Frontal cortex (tissue), 4 donors: Measurements from ENCODE around the gene KSR2. TPM values are rescaled to one million over a fixed set of nuclear protein-coding genes. Genes with fewer than 3 reads are reported as not detected.

Source experiments
- DNase-seq, 2 donors: peaks; one replicate each; pipeline ENCODE4 v3.0.0; 2012; ENCODE audit warnings: low spot score in 2 of 2
- FAIRE-seq: peaks from 2 replicates; lab custom pipeline; 2012; peaks lifted over from hg19 to GRCh38; lab: Jason Lieb, UNC
- total RNA-seq: library from RNA; depleted of rRNA; stranded (reverse); fragments of >200 nt; gene quantifications from one replicate; pipeline ENCODE4 v1.2.3, GENCODE V29; 2014
- donor health status: control.
- donor health status: control.
- donor health status: control.

KSR2 gene
- total RNA-seq, 1 donor from 2014 or later: 0.82 TPM

DNA sequence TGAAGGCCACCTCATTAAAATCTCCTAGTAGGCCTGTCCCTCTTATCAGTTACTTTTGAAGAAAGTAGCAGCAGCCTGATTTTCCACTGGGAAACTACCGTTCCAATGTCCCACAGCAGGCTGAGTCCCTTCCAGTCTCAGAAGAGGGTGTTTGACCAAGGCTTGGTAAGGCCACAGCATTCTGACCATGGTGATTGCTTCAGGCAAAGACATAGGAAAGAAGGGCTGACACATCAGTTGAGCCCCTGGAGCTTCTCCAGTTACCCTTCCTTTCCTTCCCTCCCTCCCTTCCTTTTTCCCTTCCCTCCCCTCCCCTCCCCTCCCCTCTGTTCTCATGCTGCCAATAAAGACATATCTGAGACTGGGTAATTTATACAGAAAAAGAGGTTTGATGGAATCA lies 373.0 kb downstream of the KSR2 start:
- no peak for FAIRE-seq

DNA sequence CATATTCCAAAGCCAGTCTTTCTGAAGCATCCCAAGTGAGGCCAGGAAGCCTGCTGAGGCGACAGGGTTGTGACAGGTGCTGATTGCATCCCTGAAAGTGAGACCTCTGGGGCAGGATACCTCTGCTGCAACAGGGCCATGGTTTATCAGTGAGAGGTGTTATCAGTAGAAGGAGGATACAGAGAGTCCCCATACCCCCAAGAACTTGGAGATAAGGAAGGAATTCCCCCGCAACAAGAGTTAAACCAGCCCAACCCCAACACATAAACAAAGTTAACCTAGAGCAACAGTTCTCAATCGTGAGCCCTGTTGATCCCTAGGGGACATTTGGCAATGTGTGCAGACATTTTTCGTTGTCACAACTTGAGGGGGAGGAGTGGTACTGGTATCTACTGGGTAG lies 374.3 kb downstream of the KSR2 start:
- FAIRE-seq (no peak), DNase-seq (no peak)

More for the DNA sequence above, 373.0 kb downstream of the KSR2 start:
- no peak for DNase-seq

DNA sequence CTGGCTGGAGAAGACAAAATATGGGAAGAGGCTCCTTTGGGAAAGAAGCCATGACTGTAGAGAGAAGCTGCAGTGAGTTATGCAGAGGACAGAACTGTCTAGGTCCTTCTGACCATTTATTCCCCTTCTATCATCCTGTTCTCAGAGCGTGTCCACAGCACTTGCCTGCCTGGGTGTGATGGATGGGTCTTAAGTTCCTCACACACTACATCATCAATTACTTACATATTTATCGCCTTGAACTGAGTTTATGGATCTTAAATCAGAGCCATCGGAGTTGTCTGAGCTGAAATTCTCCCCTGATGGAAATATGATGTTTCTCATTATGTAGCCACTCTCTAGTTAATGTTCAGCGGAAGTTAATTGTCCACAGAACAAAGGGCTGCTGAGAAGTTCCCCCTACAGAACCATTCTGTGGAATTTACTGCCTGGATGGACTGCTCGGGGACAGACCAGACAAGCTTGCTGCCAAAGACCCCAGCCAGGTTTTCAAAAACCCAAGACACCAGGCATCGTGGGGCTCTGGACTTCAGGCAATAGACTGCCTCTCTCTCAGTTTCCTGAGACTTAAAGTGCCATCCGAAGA lies 374.9 kb downstream of the KSR2 start:
- FAIRE-seq (no peak), DNase-seq (no peak)

DNA sequence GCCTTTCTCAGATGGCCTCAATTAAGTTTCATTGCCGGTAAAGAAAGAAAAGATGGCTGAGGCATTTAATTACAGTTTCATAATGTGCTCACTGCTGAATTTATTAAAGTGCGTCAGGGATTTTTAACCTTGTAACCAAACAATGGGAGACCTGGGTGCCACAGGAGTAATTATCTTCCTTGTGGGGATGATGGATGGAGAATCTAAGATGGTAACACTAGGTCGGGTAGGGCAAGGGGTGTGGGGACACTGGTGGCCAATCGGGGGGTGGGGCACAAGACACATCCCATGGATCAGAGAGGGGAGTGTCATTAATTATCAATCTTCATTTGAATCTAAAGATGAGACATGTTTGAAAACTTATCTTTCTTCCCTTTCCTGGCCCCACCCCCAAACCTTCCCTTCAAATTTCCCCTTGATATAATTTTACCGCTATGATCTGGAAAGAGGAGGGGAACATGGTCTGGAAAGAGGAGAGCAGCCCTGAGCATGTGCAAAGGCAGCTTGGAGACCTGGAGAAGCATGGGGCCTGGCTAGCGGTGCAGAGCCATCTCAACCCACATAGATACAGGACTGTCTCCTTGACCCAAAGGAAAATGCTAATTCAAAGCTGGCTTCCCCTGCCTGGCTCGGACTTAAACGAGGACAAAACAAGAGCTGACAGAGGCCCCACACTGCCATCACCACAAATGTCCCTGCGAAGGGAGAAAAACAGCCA lies 376.0 kb downstream of the KSR2 start:
- no peak for FAIRE-seq

DNA sequence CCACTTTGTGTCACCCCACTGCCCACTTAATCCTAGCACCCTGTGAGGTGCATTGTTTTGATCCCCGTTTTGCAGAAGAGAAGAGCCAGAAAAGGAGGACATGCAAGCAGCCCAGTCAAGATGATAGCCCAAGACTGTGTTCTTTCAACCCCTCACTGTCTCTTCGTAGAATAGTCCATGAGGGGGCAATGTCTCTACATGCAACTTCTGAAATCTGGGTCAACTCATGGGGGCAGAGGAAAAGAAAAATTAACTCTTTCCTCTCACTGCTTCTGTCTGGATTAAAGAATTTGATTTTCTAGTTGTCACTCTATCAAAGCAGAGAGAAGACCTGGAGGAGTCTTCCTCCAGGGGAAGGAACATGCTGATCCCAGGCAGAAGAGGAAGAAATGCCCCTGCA lies 377.8 kb downstream of the KSR2 start:
- no peak for FAIRE-seq
- DNase-seq: no peak

More for the DNA sequence above, 376.0 kb downstream of the KSR2 start:
- no peak for DNase-seq

DNA sequence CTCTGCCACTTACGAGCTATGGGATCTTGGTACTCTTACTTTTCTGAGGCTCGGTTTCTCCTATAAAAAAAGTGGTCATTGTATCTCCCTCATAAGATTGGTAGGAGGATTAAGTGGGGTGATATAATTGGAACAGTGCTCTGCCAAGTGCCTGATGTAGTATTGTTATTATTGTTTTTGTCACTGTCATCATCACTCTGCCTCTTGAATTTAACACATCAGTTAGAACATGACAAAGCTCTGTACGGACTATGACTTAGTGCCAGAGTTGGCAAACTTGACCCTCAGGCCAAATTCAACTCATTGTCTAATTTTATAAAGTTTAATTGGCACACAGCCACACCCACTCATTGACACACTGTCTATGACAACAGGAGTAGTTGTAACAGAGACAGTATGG lies 378.4 kb downstream of the KSR2 start:
- DNase-seq: no peak
- no peak for FAIRE-seq

DNA sequence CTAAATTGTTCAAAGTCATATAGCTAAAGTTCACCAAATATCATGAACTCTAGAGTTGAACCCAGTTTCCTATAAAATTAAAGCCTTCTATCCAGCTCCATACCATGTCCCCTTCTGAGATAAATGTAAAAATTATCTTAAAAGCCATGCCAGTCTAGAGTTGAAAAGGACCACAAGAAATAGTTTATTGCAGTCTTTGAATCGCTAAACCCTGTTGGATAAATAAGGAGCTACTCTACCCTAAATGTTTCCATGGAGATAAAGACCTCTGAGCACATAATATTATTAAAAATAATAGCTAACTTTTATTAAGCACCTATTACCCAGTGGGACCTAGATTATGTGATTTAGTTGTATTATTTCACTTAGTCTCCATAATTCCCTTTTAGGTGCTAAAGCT lies 379.8 kb downstream of the KSR2 start:
- no peak for FAIRE-seq

DNA sequence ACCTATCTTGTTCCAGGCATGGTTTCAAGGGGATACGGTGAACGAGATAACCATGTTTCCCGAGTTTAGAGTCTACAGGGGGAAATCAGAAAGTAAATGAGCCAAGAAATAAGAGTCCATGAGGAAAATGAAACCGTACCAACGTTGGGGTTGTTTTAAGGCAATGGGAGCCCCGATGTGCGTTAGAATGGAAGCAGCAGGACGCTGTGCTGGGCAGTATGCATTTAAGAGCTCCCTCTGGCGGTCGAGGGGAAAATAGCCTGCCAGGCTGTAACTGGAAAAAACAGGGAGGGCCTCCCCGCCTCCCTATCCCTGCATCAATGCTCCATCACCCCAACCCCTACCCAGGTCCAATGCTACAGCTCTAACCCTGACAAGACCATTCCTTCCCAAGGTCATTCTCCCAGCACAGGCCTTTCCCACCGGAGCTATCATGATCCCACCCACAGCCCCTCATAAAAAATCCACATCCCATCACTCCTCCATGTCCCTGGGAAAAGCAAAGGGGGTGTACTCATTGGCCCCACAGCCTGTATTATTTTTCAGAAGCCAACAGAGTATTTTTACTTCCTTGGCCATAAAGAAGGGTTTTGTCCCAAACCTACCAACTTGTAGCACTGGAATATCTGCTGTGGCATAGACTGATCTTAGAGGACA lies 381.0 kb downstream of the KSR2 start:
- DNase-seq: peak; percentile 8 to 24
- no peak for FAIRE-seq

More for the DNA sequence above, 379.8 kb downstream of the KSR2 start:
- DNase-seq: no peak

DNA sequence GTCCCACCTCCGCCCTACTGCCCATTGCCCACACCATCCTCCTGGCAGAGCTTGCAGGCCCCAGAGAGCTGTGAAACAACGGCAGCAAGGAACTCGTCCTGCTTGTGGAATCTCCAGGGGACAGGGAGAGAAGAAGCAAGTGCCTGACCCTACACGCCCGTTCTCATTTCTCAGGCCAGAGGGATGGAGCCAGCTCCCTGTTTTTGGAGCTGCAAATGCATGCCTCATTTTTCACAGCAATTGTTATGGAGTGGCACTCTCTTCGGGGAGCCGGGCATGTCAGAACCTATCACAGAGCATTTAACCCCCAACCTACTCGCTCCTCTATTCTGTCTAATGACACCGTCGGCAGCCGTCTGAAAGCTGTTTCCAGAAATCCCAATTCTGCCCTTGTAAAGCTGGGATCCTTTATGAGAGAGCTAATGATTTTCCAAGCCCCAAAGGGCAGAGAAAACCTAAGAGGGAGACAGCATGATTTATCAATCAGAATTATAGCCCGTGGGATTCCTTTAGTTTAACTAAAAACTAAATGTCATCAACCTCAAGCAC lies 385.0 kb downstream of the KSR2 start:
- DNase-seq (no peak), FAIRE-seq (no peak)

DNA sequence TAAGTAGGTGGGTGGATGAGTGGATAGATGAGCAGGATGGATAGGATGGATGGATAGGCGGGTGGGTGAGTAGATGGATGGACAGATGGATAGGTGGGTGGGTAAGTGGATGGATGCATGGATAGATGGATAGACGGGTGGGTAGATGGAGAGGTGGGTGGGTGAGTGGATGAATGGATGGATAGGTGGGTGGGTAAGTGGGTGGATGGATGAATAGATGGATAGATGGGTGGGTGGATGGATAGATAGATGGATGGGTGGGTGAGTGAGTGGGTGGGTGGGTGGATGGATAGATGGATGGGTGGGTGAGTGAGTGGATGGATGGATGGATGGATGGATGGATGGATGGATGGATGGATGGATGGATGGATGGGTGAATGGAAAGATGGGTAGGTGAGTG lies 385.7 kb downstream of the KSR2 start:
- FAIRE-seq: no peak
- no peak for DNase-seq

DNA sequence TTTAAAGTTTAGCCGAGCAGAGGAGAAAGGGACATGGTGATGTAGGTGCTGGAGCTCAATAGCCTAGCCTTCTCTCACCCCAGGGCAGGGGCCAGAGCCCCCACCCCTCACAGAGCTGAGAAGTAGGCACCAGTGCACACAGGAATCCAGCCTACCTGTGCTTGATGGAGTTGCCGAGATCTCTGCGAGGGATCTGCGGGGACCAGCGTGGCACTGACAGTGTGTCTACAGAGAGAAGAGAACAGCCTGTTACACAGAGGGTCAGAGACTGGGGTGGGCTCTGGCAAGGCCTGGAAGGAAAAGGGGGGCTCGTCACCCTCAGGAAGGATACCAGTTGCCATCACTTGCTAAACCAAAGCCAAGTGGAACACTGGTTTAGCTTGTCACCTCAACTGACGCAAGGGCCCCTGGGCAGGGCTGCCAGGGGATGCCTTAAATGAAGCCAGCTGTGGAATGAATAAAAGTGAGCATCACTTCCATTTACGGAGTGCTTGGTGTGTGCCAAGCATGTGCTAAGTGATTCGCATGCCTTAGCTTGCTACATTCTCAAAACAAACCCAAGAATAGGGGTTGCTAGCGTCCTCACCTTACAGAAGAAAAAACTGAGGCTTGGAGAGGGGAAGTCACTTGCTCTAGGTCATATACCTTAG lies 386.5 kb downstream of the KSR2 start:
- DNase-seq (no peak), FAIRE-seq (no peak)

DNA sequence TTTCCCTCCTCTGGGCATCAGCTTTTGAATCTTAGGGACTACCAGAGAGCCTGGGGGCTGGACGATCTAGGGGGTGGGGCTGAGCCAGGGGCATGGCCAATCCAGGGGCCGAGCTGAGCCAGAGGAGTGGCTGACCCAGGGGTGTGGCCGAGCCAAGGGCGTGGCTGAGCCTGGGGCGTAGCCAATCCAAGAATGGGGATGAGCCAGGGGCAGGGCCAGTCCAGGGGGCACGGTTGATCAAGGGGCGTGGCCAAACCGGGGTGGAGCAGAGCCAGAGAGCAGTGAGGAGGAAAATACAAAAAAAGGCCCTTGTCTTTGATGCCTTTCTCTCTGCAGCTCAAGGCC lies 388.1 kb downstream of the KSR2 start:
- FAIRE-seq (no peak), DNase-seq (no peak)

DNA sequence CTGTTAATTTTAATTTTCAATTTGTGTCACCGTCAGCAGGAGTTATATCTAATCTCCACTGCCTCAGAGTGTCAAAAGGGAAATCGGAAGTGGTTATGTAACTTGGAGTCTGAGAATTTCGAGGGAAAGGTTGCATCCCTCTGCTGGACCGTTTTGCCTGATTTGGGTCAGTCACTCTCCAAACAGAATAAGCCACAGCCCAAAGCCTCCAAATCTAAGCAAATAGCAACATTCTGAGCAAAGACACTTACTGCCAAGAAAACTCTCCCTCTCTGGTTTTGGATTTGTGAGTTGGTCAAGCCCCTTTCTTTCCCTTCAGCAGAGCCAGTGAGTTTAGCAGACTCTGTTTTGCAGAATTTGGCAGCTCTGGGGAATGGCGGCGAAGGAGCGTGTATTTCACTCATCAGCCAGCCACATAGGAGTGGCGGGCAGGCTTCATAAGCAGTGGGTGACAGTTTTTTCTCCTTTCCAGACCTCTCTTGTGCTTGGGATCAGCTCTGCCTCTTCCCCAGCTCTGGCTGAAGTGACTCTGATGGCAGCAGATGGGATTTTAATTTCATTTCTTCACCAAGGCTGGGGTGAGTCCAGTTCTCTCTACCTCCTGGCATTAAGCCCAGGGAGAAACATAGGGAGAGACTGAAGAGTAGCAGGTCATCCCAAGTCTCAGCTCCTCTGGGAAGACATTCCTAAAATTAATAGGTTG lies 388.6 kb downstream of the KSR2 start:
- no peak for DNase-seq
- no peak for FAIRE-seq

DNA sequence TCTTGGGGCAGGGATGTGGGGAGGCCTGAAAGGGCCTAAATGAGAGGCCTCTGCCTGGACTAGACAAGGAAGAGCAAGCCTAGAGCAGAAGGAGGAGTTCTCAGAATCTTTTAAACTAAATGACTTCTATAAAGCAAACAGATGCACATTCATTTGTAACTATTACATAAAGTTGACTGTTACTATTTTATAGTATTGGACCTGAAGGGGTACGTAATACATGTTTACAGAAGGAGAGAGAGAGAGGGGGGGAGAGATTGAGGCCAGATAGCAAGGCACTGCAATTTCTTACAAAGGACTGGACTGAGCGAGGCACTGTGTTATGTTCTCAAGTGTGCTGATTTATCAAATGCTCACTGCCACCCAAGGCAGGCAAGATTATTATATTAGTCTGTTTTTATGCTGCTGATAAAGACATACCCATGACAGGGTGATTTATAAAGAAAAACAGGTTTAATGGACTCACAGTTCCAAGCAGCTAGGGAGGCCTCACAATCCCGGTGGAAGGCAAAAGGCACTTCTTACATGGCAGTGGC lies 391.6 kb downstream of the KSR2 start:
- DNase-seq: no peak
- FAIRE-seq: no peak

DNA sequence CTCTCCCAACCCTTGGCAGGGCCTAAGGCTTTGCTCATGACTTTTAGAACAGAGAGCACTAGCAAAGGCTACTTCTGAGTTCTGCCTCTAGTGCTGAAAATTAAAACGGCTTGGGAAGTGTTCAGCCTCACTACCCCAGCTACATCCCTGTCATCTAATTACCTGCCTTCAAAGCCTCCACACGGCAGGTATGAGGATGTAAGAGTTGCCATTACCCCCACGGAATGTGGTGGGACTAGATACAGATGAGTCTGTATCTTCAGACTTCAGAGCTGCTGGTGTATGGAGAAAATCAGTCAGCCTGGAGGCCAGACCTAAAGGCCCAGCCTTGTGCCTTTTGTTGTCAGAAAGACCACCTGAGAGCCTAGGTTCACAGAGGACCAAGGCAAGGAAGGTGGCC lies 392.7 kb downstream of the KSR2 start:
- DNase-seq: no peak
- FAIRE-seq: no peak

DNA sequence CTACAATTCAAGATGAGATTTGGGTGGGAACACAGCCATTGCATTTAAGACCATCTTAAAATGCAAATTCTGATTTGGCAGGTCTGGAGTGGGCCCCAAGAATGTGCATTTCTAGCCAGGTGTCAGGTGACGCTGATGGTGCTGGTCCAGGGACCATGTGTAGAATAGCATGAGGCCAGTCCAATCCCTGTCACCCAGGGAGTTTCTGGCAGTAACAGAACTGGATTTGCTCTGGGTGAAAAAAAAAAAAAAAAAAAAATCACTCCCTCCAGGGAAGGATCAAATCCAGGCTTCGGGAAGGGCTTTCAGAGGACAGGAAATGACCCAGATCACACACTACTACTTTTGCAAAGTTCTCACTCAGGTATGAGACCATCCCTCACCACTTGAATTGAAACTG lies 394.1 kb downstream of the KSR2 start:
- DNase-seq: no peak
- FAIRE-seq: no peak

DNA sequence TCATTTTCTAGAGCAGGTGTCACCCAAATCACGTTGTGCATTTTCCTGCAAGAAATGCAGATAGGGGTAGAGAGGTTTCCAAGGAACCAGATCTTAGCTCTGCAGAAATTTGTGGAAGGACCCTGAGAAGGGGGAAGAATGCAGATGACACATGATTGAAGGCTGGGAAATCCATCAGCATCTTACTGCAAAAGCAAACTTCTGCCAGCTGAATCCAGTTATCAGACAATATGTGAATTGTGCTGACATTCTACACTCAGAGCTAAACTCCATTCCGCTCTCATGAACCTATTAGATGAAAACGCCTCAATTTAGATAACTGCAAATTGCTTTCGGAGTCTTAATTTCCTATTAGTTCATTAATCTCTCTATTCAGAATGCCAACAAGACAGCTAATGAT lies 396.0 kb downstream of the KSR2 start:
- no peak for DNase-seq

DNA sequence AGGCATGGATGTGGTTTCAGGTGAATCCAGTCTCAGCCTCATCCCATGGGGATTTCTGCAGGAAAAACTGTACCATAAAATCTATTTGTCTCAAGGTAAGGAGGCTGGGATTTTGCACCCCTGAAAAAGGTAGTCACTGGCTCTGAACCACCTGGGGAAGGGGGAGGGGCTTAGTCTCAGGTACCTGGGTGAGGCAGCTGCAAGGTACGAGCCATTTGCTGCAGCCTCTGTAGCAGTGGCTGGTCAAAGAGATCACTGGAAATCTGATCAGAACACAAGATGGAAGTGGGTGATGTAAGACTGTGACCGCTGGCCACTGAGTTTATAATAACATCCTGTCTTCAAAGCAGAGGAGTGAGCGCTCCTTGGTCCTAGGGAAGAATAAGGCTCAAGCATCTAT lies 397.5 kb downstream of the KSR2 start:
- DNase-seq (no peak), FAIRE-seq (no peak)

More for the DNA sequence above, 396.0 kb downstream of the KSR2 start:
- no peak for FAIRE-seq

DNA sequence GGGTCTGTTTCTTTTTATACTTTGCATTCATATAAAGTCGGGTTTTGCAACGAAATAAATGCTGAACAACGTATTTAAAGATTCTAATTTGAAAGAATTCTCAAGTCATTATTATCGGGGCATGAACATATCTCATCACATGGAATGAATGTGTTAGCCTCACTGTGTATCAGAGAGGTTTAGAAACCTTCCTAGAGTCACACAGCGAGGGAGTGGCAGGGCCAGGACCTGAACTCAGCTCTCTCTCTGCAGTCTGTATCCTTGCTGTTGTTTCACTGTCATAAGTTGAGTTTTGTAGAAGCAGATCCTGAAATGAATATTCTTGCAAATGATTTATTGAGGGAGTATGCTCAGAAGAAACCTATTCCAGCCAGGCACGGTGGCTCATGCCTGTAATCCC lies 398.2 kb downstream of the KSR2 start:
- FAIRE-seq: no peak
- no peak for DNase-seq
